ENCODE results near the gene ENDOG. TPM values are rescaled to one million over a fixed set of nuclear protein-coding genes. Genes with fewer than 3 reads are reported as not detected.
"Not testable (repeated sequence)": the region's sequence is repeated elsewhere in the genome, so short reads cannot be mapped to it uniquely, and the experiment has no call there.

Gene ENDOG
- total RNA-seq, 1 donor from 2014 or later, result 54.0 TPM

- Histone ChIP-seq H3K27me3 (ENCODE audit: control insufficient read depth, insufficient read depth, low read length) (no peaks in the 10 kb centered on the region), H3K36me3 (ENCODE audit: control insufficient read depth, insufficient read depth, low read length) (no peaks in the 10 kb centered on the region), H3K4me3 (ENCODE audit: low read depth, low read length) (no peak overlapping the region)
- no peak for FAIRE-seq
- no peak for DNase-seq (ENCODE audit: low read depth)
- TF ChIP-seq CTCF (IDR thresholded peaks at IDR 0.05; ENCODE audit: insufficient read depth, low read length, severe bottlenecking), result no peak
Observed at GRCh38 chr9:128773049-128773448, 45.3 kb upstream of the ENDOG start.

- no peak for TF ChIP-seq CTCF (IDR thresholded peaks at IDR 0.05; ENCODE audit: insufficient read depth, low read length, severe bottlenecking)
- Histone ChIP-seq H3K36me3 (ENCODE audit: control insufficient read depth, insufficient read depth, low read length) (no peaks in the 10 kb centered on the region), H3K27me3 (ENCODE audit: control insufficient read depth, insufficient read depth, low read length) (no peaks in the 10 kb centered on the region), H3K4me3 (ENCODE audit: low read depth, low read length) (no peak overlapping the region)
- DNase-seq (ENCODE audit: low read depth) (no peak), FAIRE-seq (no peak)
Observed at GRCh38 chr9:128774804-128775203, 43.5 kb upstream of the ENDOG start.

- H3K4me3 ChIP-seq (ENCODE audit: low read depth, low read length); FAIRE-seq; H3K27me3 ChIP-seq (ENCODE audit: control insufficient read depth, insufficient read depth, low read length); H3K36me3 ChIP-seq (ENCODE audit: control insufficient read depth, insufficient read depth, low read length); DNase-seq (ENCODE audit: low read depth): not testable (repeated sequence)
Observed at GRCh38 chr9:128780093-128780492, 38.2 kb upstream of the ENDOG start.

DNA sequence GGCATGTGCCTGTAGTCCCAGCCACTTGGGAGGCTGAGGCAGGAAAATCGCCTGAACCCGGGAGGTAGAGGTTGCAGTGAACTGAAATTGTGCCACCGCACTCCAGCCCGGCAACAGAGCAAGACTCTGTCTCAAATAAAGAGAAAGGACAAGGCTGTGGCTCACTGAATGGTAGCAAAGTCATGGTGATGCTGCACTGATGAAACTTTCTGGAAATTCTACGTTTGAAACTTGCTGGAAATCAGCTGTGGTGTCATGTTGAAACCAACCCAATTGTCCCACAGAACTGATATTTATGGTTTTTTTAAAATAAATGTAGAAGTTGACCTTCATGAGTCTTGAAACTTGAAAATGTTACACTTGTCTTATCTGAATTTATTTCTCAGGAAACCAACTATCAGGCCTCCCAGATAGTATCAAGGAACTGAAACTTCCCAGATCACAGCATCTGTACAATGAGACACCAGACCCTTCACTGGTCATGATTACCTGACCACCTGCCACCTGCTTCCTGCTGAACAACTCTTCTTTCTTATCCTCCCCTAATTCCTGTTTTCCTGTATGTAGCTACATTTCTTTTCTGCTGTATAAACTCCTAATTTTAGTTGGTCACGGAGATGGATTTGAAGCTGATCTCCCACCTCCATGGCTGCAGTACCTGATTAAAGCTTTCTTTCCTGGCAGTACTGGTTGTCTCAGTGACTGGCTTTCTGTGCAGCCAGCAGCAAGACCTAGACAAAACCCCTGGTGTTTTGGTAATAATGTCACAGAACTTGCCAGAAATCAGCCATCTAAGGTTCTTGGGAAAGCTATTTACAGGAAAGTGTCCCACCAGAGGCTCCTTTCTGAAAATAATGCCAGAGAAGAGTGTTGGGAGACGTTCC, 36.9 kb upstream of the ENDOG start:
- DNase-seq (ENCODE audit: low read depth) (no peak), FAIRE-seq (no peak)
- Histone ChIP-seq H3K4me3 (ENCODE audit: low read depth, low read length) (no peak overlapping the region), H3K36me3 (ENCODE audit: control insufficient read depth, insufficient read depth, low read length) (no peaks in the 10 kb centered on the region), H3K27me3 (ENCODE audit: control insufficient read depth, insufficient read depth, low read length) (no peaks in the 10 kb centered on the region)
- TF ChIP-seq CTCF (IDR thresholded peaks at IDR 0.05; ENCODE audit: insufficient read depth, low read length, severe bottlenecking), result no peak

GRCh38 chr9:128782669-128783068, 35.6 kb upstream of the ENDOG start:
- FAIRE-seq (no peak), DNase-seq (ENCODE audit: low read depth) (no peak)
- Histone ChIP-seq H3K36me3 (ENCODE audit: control insufficient read depth, insufficient read depth, low read length) (no peaks in the 10 kb centered on the region), H3K27me3 (ENCODE audit: control insufficient read depth, insufficient read depth, low read length) (no peaks in the 10 kb centered on the region), H3K4me3 (ENCODE audit: low read depth, low read length) (no peak overlapping the region)
- no peak for TF ChIP-seq CTCF (IDR thresholded peaks at IDR 0.05; ENCODE audit: insufficient read depth, low read length, severe bottlenecking)

DNA sequence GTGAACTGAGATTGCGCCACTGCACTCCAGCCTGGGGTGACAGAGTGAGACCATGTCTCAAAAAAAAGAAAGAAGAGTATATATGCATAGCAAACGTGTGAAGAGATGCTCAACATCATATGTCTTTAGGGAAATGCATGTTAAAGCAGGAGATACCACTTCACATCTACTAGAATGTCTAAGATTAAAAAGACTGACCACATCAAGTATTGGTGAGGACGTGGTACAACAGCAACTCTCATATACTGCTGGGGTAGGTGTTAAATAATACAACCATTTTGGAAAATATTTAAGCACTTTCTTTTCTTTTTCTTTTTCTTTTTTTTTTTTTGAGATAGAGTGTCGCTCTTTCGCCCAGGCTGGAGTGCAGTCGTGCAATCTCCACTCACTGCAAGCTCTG, 32.9 kb upstream of the ENDOG start:
- Histone ChIP-seq H3K4me3 (ENCODE audit: low read depth, low read length) (no peak overlapping the region), H3K27me3 (ENCODE audit: control insufficient read depth, insufficient read depth, low read length) (no peaks in the 10 kb centered on the region), H3K36me3 (ENCODE audit: control insufficient read depth, insufficient read depth, low read length) (no peaks in the 10 kb centered on the region)
- no peak for FAIRE-seq
- TF ChIP-seq CTCF (IDR thresholded peaks at IDR 0.05; ENCODE audit: insufficient read depth, low read length, severe bottlenecking), result no peak
- no peak for DNase-seq (ENCODE audit: low read depth)
